Measurements from ENCODE around the gene LMO4. TPM values are rescaled to one million over a fixed set of nuclear protein-coding genes. Genes with fewer than 3 reads are reported as not detected.

The LMO4 gene
- total RNA-seq, 4 donors from 2014 or later: 32.7 to 57.3 (median 52.1) TPM

DNA sequence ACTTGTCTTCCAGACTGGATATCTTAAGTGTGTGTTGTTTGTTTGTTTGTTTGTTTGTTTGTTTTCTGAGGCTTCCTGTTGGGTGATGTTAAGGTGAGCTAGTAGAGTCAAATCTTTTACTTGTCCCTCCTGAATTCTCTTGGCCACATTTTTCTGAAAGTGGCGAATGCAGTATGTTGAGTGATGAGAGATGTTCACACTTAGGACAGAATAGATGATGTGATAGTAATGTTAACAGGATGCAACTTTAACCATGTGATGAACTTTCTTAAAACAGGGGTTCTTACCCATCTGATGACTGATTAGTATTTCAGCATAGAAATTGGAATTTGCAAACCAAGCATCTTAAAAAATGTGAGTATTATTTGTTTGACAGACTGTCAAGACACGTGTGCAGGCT, 40.2 kb downstream of the LMO4 start:
- 73 to 85% methylated on average over 2 of the region's 2 CpGs for WGBS, 2 donors
- intact Hi-C loops (cut with DNase I): no loop called here

DNA sequence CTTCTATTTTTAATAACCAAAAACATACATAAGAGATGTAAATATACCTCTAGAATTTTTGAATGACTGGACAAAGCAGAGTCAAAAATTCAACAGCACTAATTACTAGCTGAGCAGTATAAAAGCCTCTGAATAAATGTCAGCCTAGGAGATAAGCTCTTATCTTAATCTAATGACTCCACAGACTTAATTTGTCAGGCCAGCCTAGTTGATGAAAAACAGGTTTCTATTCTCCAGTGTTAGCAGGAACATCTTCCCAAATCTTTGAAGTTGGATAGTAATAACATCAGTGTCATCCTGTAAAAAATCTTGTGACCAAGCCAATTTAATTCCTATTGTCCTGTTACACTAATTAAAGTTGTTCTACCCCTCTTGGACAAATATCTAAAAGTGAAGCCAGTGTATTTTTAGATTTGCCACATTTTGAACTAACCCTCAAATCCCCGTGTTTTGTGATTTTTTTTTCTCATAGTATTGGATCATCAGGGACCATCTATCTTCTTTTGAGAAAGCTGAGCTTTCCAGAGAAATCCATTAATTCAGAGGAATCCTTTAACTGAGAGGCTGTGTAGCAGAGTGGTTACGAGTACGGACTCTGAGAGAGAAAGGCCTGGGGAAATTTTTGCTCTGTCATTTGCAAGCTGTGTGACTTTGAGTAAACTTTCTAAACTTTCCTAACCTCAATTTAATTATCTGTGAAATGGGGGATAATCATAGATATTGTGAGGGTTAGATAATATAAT, 41.2 kb downstream of the LMO4 start:
- no peak for DNase-seq
- Histone ChIP-seq H3K36me3 (no peaks in the 10 kb centered on the region), H3K27ac (no peak overlapping the region), H3K4me1 (no peaks in the 10 kb centered on the region), H3K9me3 (no peaks in the 10 kb centered on the region), H3K4me3 (no peak overlapping the region), H3K27me3 (no peaks in the 10 kb centered on the region)
- TF ChIP-seq POLR2A (IDR thresholded peaks at IDR 0.05) (no peak), CTCF (IDR thresholded peaks at IDR 0.05) (no peak)
- intact Hi-C loops (cut with DNase I): no loop called here
- WGBS, 2 donors: 69 to 78% methylated on average over 3 of the region's 3 CpGs

More for the DNA sequence above, 40.2 kb downstream of the LMO4 start:
- no peak for DNase-seq
- Histone ChIP-seq H3K36me3 (no peaks in the 10 kb centered on the region), H3K9me3 (no peaks in the 10 kb centered on the region), H3K4me1 (no peaks in the 10 kb centered on the region), H3K4me3 (no peak overlapping the region), H3K27me3 (no peaks in the 10 kb centered on the region), H3K27ac (no peak overlapping the region)
- no peak for TF ChIP-seq POLR2A (IDR thresholded peaks at IDR 0.05)
- no peak for TF ChIP-seq CTCF (IDR thresholded peaks at IDR 0.05)

GRCh38 chr1:87370544-87370943, 41.9 kb downstream of the LMO4 start:
- Histone ChIP-seq H3K4me3 (no peak overlapping the region), H3K4me1 (no peaks in the 10 kb centered on the region), H3K9me3 (no peaks in the 10 kb centered on the region), H3K27ac (no peak overlapping the region), H3K27me3 (no peaks in the 10 kb centered on the region), H3K36me3 (no peaks in the 10 kb centered on the region)
- intact Hi-C loops (cut with DNase I): no loop called here
- no peak for DNase-seq
- 40 to 64% methylated on average over 5 of the region's 5 CpGs for WGBS, 2 donors
- no peak for TF ChIP-seq CTCF (IDR thresholded peaks at IDR 0.05)
- no peak for TF ChIP-seq POLR2A (IDR thresholded peaks at IDR 0.05)

GRCh38 chr1:87379306-87379705, 50.6 kb downstream of the LMO4 start:
- Histone ChIP-seq H3K36me3 (no peaks in the 10 kb centered on the region), H3K9me3 (peaks cover 0 to 18% (median 0%) of the 10 kb centered on the region in 3 donors), H3K27ac (no peak overlapping the region), H3K4me1 (no peaks in the 10 kb centered on the region), H3K4me3 (no peak overlapping the region), H3K27me3 (no peaks in the 10 kb centered on the region)
- TF ChIP-seq CTCF (IDR thresholded peaks at IDR 0.05) (no peak), POLR2A (IDR thresholded peaks at IDR 0.05) (no peak)
- DNase-seq: no peak
- intact Hi-C loops (cut with DNase I): no loop called here

GRCh38 chr1:87386217-87386790, 57.6 kb downstream of the LMO4 start:
- TF ChIP-seq CTCF (IDR thresholded peaks at IDR 0.05) (no peak), POLR2A (IDR thresholded peaks at IDR 0.05) (no peak)
- H3K27ac ChIP-seq: no peak overlapping the region
- no peak overlapping the region for H3K4me3 ChIP-seq
- H3K9me3 ChIP-seq: no peaks in the 10 kb centered on the region
- intact Hi-C loops (cut with DNase I): no loop called here
- no peaks in the 10 kb centered on the region for H3K27me3 ChIP-seq
- H3K36me3 ChIP-seq: no peaks in the 10 kb centered on the region
- 80 to 84% methylated on average over 5 of the region's 5 CpGs for WGBS, 2 donors
- no peak for DNase-seq
- H3K4me1 ChIP-seq: no peaks in the 10 kb centered on the region
